Sigmoid colon (tissue), 4 donors: ENCODE results near the gene LGSN.

Experiments
- EP300 ChIP-seq, 4 donors: sonication (generic); formaldehyde crosslinking; IDR thresholded peaks; one replicate each; pipeline ENCODE4 v1.6.1; 2017; ENCODE audit warnings: antibody characterized with exemption in 4 of 4
- POLR2A ChIP-seq, 2 donors: fragments of 450-650 bp; IDR thresholded peaks; one replicate each; pipeline ENCODE4 v1.6.1; 2016; ENCODE audit warnings: antibody characterized with exemption in 2 of 2, mild to moderate bottlenecking in 2 of 2, moderate library complexity in 2 of 2
- POLR2AphosphoS5 ChIP-seq, 4 donors: sonication (generic); formaldehyde crosslinking; IDR thresholded peaks; one replicate each; pipeline ENCODE4 v1.6.1; 2017; ENCODE audit warnings: antibody characterized with exemption in 4 of 4
- TF ChIP-seq, protein P1 (sequence below), 4 experiments: fragments of 450-650 bp in 3 of 4; fragments of 200-600 bp in 1 of 4; IDR thresholded peaks; one replicate each; pipeline ENCODE4 v1.5.1; 2016 to 2019; ENCODE audit warnings: antibody characterized with exemption in 4 of 4, mild to moderate bottlenecking in 3 of 4, moderate library complexity in 2 of 4

DNA sequence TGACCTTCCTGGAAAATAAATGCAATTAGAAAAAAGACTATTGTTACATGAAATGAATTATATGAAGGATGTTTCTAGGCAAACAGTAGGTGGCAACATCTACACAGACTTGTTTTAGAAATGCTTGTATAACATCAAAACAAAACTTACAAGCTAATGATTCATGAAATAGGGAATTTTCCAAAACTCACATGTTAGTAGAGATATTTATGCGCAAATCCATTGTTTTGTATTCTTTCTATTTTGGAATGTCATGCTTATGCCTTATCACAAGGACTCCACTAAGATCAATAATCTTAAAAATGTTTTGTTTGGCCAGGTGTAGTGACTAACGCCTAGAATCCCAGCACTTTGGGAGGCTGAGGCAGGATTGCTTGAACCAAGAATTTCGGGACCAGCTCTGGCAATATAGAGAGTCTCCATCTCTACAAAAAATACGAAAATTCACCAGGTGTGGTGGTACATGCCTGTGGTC is 32.3 kb upstream of the LGSN start:
- no peak for TF ChIP-seq POLR2AphosphoS5 (IDR thresholded peaks at IDR 0.05)
- no peak for TF ChIP-seq POLR2A (IDR thresholded peaks at IDR 0.05)
- TF ChIP-seq, protein P1, sequence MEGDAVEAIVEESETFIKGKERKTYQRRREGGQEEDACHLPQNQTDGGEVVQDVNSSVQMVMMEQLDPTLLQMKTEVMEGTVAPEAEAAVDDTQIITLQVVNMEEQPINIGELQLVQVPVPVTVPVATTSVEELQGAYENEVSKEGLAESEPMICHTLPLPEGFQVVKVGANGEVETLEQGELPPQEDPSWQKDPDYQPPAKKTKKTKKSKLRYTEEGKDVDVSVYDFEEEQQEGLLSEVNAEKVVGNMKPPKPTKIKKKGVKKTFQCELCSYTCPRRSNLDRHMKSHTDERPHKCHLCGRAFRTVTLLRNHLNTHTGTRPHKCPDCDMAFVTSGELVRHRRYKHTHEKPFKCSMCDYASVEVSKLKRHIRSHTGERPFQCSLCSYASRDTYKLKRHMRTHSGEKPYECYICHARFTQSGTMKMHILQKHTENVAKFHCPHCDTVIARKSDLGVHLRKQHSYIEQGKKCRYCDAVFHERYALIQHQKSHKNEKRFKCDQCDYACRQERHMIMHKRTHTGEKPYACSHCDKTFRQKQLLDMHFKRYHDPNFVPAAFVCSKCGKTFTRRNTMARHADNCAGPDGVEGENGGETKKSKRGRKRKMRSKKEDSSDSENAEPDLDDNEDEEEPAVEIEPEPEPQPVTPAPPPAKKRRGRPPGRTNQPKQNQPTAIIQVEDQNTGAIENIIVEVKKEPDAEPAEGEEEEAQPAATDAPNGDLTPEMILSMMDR (IDR thresholded peaks at IDR 0.05), result no peak
- TF ChIP-seq EP300 (IDR thresholded peaks at IDR 0.05), result no peak
